BLaER1 treated with 17β-estradiol and CSF1 and Interleukin-3, amounts not matched to agents 10 nM and 100 nM (cell line): ENCODE data around the gene PSMA7.

Experiments
- H3K27ac ChIP-seq, 11 experiments: shearing (Covaris generic); formaldehyde crosslinking; 2 replicates each; pipeline ENCODE4 v1.8.1; 2022
- H3K27me3 ChIP-seq, 11 experiments: shearing (Covaris generic); formaldehyde crosslinking; 2 replicates each; pipeline ENCODE4 v1.8.1; 2022
- H3K36me3 ChIP-seq, 11 experiments: shearing (Covaris generic); formaldehyde crosslinking; 2 replicates each; pipeline ENCODE4 v1.8.1; 2022
- H3K4me1 ChIP-seq, 10 experiments: shearing (Covaris generic); formaldehyde crosslinking; 2 replicates each; pipeline ENCODE4 v1.8.1; 2022
- H3K4me2 ChIP-seq, 11 experiments: shearing (Covaris generic); formaldehyde crosslinking; 2 replicates each; pipeline ENCODE4 v1.8.1; 2022
- H3K4me3 ChIP-seq, 10 experiments: shearing (Covaris generic); formaldehyde crosslinking; 2 replicates each; pipeline ENCODE4 v1.8.1; 2022
- H3K9ac ChIP-seq, 11 experiments: shearing (Covaris generic); formaldehyde crosslinking; 2 replicates each; pipeline ENCODE4 v1.8.1; 2022
- H3K9me3 ChIP-seq, 11 experiments: shearing (Covaris generic); formaldehyde crosslinking; replicated peaks in 1 of 11; 2 replicates each; pipeline ENCODE4 v1.8.1; 2022
- H4K20me1 ChIP-seq, 11 experiments: shearing (Covaris generic); formaldehyde crosslinking; 2 replicates each; pipeline ENCODE4 v1.8.1; 2022
- Cebpa-rat ChIP-seq, 11 experiments: shearing (Covaris generic); IDR thresholded peaks; 2 replicates each; pipeline ENCODE4 v1.8.1; 2022

Gene PSMA7

DNA sequence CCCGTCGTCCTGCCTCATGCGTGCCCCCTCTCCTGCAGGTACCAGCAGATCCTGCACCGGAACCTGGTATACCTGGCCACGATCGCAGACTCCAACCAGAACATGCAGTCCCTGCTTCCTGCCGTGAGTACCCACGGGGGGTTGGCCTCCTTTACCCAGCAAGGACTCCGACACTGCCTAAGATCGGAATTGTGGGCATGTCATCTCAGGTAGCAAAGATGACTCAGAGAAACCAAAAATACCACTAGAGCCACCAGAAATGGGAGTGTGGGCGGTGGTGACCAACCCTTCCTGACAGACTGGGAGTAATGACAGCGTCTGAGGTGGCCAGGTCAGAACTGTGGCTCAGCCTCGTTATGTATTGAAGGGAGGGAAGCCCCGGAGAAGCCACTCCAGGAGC lies 16.6 kb upstream of the PSMA7 start:
- Histone ChIP-seq H3K27ac (no peak overlapping the region), H3K27me3 (no peaks in the 10 kb centered on the region), H3K4me1 (peaks cover 22 to 55% (median 49%) of the 10 kb centered on the region in 10 experiments), H3K4me3 (no peak overlapping the region), H3K9ac (no peak overlapping the region), H3K9me3 (no peaks in the 10 kb centered on the region), H3K36me3 (peaks cover 46 to 76% (median 61%) of the 10 kb centered on the region in 11 experiments), H3K4me2 (no peak overlapping the region), H4K20me1 (peaks cover 44 to 93% (median 60%) of the 10 kb centered on the region in 11 experiments)
- no peak for TF ChIP-seq Cebpa-rat (IDR thresholded peaks at IDR 0.05)

DNA sequence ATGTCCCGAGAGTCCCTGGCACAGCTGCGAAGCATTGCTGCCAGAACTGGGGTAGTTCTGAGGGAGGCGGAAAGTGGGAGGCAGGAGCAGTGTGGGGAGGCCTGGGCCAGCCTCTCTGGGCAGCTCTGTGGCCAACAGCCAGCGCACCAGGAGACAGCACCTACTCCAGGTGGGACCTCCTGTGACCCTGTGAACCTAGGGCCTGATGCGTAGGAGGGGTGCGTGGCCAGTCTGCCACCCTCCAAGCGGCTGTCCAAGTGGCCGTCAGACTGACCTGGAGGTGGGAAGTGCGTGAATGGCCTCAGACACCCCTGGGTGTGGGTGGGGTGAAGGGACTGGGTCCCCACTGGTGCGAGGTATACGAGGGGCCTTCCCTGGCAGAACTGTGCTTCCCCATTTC lies 15.9 kb upstream of the PSMA7 start:
- H3K4me1 ChIP-seq = peaks cover 22 to 62% (median 56%) of the 10 kb centered on the region in 10 experiments
- H3K9ac ChIP-seq = peak overlapping the region in 5 of 11 experiments; percentile 2 to 44 (median 33); a peak in 5 of 22 replicates
- no peaks in the 10 kb centered on the region for H3K27me3 ChIP-seq
- TF ChIP-seq Cebpa-rat (IDR thresholded peaks at IDR 0.05) = no peak
- no peaks in the 10 kb centered on the region for H3K9me3 ChIP-seq
- peaks cover 45 to 76% (median 61%) of the 10 kb centered on the region in 11 experiments for H3K36me3 ChIP-seq
- H3K4me3 ChIP-seq = no peak overlapping the region
- peak overlapping the region in 7 of 11 experiments; percentile 29 to 91 (median 78); a peak in 13 of 22 replicates for H3K4me2 ChIP-seq
- H4K20me1 ChIP-seq = peaks cover 52 to 93% (median 67%) of the 10 kb centered on the region in 11 experiments
- 0 out of 22 replicates have a peak overlapping the region, but pooled peaks of 1 of the 11 experiments have one; percentile 17 for H3K27ac ChIP-seq

- Histone ChIP-seq H3K4me2 (peak overlapping the region in 7 of 11 experiments; percentile 29 to 91 (median 78); a peak in 13 of 22 replicates), H3K4me1 (peaks cover 22 to 62% (median 56%) of the 10 kb centered on the region in 10 experiments), H3K4me3 (no peak overlapping the region), H3K27me3 (no peaks in the 10 kb centered on the region), H3K9ac (peak overlapping the region in 7 of 11 experiments; percentile 2 to 44 (median 28); a peak in 6 of 22 replicates), H3K27ac (0 out of 22 replicates have a peak overlapping the region, but pooled peaks of 1 of the 11 experiments have one; percentile 17), H4K20me1 (peaks cover 57 to 93% (median 73%) of the 10 kb centered on the region in 11 experiments), H3K36me3 (peaks cover 46 to 76% (median 61%) of the 10 kb centered on the region in 11 experiments), H3K9me3 (peaks cover 0 to 4% (median under 1%) of the 10 kb centered on the region in 11 experiments; a peak in 10 of 22 replicates)
- no peak for TF ChIP-seq Cebpa-rat (IDR thresholded peaks at IDR 0.05)
Observed at GRCh38 chr20:62158541-62158940, 15.3 kb upstream of the PSMA7 start.

DNA sequence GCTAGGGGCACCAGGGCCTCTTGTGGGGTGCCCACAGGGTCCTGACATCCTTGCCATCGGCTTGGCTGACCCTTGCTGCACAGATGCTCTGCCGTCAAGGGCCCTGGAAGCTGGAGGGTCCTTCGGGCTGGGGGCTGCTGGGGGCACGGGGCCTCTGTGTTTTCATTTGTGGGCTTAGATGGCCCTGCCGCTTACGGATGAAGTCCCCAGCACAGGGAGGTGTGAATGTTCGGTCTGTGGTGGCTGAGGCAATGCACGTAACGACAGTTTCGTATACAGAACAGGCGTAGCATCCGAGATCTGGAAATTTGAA lies 14.8 kb upstream of the PSMA7 start:
- Histone ChIP-seq H3K9ac (peak overlapping the region in 3 of 11 experiments; percentile 5 to 35 (median 17); a peak in 4 of 22 replicates), H3K9me3 (peaks cover 3 to 9% (median 5%) of the 10 kb centered on the region in 11 experiments; a peak in 19 of 22 replicates), H3K27ac (no peak overlapping the region), H3K4me3 (no peak overlapping the region), H3K27me3 (no peaks in the 10 kb centered on the region), H3K4me2 (peak overlapping the region in 8 of 11 experiments; percentile 65 to 91 (median 80); a peak in 15 of 22 replicates), H3K36me3 (peaks cover 51 to 76% (median 62%) of the 10 kb centered on the region in 11 experiments), H4K20me1 (peaks cover 62 to 97% (median 78%) of the 10 kb centered on the region in 11 experiments), H3K4me1 (peaks cover 22 to 62% (median 56%) of the 10 kb centered on the region in 10 experiments)
- no peak for TF ChIP-seq Cebpa-rat (IDR thresholded peaks at IDR 0.05)

DNA sequence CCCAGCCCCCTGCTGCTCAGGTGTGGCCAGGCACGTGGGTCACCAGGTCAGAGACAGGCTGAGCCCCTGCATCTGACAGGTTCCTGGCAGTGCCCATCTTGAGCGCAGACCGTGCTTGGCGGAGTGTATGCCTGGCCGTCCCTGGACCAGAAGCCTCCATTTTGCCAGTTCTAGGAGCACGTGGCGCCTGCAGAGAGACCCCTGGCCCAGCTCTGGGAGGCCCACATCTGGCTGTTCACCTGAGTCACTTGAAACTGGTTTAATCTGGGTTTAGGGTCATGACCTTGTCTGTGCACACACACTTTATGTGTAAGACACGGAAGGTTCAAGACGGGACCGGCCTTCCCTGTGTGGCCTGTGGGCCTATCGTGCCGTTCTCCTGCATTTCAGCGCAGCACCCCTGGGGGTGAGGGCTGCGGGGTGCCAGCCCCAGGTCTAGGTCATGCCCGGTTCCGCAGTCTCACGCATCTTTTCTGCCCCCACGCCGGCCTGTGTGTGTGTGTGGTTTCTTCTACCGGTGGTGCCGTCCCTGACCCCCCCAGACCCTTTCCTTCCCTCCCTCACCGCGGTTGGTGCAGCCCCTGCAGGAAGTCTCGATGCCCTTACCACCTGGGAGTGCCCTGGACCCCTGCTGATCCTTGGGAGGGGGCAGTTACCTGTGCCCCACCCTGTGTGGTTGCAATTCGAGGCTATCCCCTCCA lies 14.3 kb upstream of the PSMA7 start:
- Histone ChIP-seq H4K20me1 (peaks cover 64 to 97% (median 83%) of the 10 kb centered on the region in 11 experiments), H3K4me2 (peak overlapping the region; percentile 62 to 91 (median 74); a peak in 20 of 22 replicates), H3K4me3 (no peak overlapping the region), H3K9ac (peak overlapping the region in 6 of 11 experiments; percentile 5 to 49 (median 28); a peak in 9 of 22 replicates), H3K36me3 (peaks cover 49 to 76% (median 62%) of the 10 kb centered on the region in 11 experiments), H3K27me3 (no peaks in the 10 kb centered on the region), H3K4me1 (peaks cover 22 to 62% (median 56%) of the 10 kb centered on the region in 10 experiments), H3K9me3 (peaks cover 9 to 14% (median 10%) of the 10 kb centered on the region in 11 experiments; a peak in 19 of 22 replicates), H3K27ac (no peak overlapping the region)
- no peak for TF ChIP-seq Cebpa-rat (IDR thresholded peaks at IDR 0.05)

GRCh38 chr20:62156592-62157386 lies 13.6 kb upstream of the PSMA7 start:
- Histone ChIP-seq H4K20me1 (peaks cover 71 to 97% (median 90%) of the 10 kb centered on the region in 11 experiments), H3K27me3 (no peaks in the 10 kb centered on the region), H3K4me3 (no peak overlapping the region), H3K9ac (peak overlapping the region in 9 of 11 experiments; percentile 3 to 49 (median 40); a peak in 13 of 22 replicates), H3K9me3 (peaks cover 10 to 21% (median 16%) of the 10 kb centered on the region in 11 experiments; a peak in 19 of 22 replicates), H3K4me1 (peaks cover 22 to 62% (median 56%) of the 10 kb centered on the region in 10 experiments), H3K4me2 (peak overlapping the region; percentile 62 to 91 (median 74)), H3K27ac (peak overlapping the region in 5 of 11 experiments; percentile 14 to 39 (median 26); a peak in 6 of 22 replicates), H3K36me3 (peaks cover 47 to 76% (median 61%) of the 10 kb centered on the region in 11 experiments)
- TF ChIP-seq Cebpa-rat (IDR thresholded peaks at IDR 0.05) = no peak

DNA sequence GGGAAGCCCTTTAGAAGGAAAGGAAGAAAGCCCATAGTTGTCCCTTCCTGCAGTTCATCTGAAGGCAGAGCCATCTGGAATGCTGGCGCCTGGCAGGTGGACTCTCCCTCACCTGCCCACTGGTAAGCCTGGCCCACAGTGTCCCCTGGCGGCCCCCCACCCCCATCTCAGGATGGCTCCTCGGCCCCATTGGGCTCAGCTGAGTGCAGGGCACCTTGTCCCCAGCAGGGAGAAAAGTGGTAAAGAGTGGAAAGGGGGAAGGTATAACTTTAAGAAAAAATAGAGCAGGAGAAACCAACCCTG lies 13.0 kb upstream of the PSMA7 start:
- H3K36me3 ChIP-seq = peaks cover 42 to 74% (median 59%) of the 10 kb centered on the region in 11 experiments
- H3K27me3 ChIP-seq = no peaks in the 10 kb centered on the region
- peaks cover 20 to 60% (median 55%) of the 10 kb centered on the region in 10 experiments for H3K4me1 ChIP-seq
- H3K9me3 ChIP-seq = peaks cover 10 to 21% (median 16%) of the 10 kb centered on the region in 11 experiments; a peak in 19 of 22 replicates
- H4K20me1 ChIP-seq = peaks cover 77 to 97% (median 91%) of the 10 kb centered on the region in 11 experiments
- no peak for TF ChIP-seq Cebpa-rat (IDR thresholded peaks at IDR 0.05)
- peak overlapping the region in 9 of 11 experiments; percentile 3 to 49 (median 40); a peak in 11 of 22 replicates for H3K9ac ChIP-seq
- H3K27ac ChIP-seq = peak overlapping the region in 3 of 11 experiments; percentile 14 to 39 (median 26); a peak in 3 of 22 replicates
- H3K4me3 ChIP-seq = no peak overlapping the region
- H3K4me2 ChIP-seq = peak overlapping the region; percentile 62 to 91 (median 74)

DNA sequence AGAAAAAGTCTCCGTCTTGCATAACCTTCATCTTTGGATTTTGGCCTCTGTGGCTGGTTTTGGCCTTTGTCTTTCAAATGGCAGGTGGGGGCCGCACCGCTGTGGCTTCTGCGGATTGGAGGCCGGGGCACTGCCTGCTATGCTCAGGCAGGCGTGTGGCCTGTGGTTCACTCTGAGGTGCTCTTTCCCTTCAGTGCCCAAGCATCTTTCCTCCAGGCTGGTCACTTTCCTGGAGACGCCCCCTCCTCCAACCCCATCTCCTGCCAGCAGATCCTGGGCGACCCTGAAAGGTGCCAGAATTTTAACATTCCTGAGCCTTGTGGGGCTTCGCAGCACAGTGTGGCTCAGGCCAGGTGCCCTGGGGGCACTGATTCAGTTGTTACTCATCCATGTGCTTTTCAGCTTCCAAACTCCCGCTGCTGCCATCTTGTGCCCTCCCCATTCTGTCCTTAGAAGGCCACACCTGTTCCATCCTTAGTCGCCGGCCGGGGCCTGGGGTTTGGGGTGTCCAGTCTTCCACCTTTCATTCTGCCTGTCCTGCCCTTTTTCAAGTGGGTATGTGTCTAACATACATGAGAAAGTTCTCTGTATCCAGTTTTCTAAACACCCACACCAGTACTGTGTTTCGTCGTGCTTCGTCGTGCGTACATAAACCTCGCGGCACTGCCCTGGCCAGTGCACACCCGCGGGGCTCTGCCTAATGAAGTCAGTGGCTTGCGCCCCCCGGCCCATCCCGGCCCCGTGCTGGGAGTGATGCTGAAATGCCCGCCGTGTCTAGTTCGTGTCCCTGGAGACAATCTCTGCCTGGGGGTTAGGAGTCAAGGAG lies 12.4 kb upstream of the PSMA7 start:
- H3K4me2 ChIP-seq = peak overlapping the region; percentile 62 to 91 (median 74)
- no peak overlapping the region; a peak in 1 of 22 replicates for H3K27ac ChIP-seq
- H3K27me3 ChIP-seq = no peaks in the 10 kb centered on the region

More for the DNA sequence above, 12.4 kb upstream of the PSMA7 start:
- Histone ChIP-seq H3K9ac (peak overlapping the region in 10 of 11 experiments; percentile 3 to 49 (median 38); a peak in 9 of 22 replicates), H3K9me3 (peaks cover 10 to 21% (median 16%) of the 10 kb centered on the region in 11 experiments; a peak in 19 of 22 replicates), H4K20me1 (peaks cover 83 to 97% (median 93%) of the 10 kb centered on the region in 11 experiments), H3K36me3 (peaks cover 40 to 73% (median 59%) of the 10 kb centered on the region in 11 experiments), H3K4me1 (peaks cover 16 to 59% (median 56%) of the 10 kb centered on the region in 10 experiments), H3K4me3 (no peak overlapping the region)
- TF ChIP-seq Cebpa-rat (IDR thresholded peaks at IDR 0.05) = no peak
